Measurements from ENCODE around the gene FXR1. TPM values are rescaled to one million over a fixed set of nuclear protein-coding genes. Genes with fewer than 3 reads are reported as not detected.

Gene FXR1
- total RNA-seq, 4 donors from 2014 or later = 14.2 to 106 (median 58.9) TPM

DNA sequence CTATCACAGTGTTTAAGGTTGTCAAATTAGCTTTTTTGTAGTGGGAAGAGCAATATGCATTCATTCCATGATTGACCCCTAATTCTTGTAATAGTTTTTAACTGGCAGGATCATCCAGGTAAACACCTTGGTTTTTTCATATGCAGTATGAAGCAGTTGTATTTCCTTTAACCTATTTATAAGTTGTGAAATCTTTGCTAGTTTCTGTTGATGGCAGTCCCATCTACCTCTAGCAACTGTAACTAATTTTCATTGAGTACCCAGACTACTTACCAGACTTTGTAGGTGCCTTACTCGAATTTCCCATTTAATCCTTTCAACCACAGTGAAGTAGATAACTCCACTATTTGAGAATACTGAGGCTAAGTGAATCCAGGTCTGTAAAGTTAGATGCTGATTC is 6.1 kb downstream of the FXR1 start:
- Histone ChIP-seq H3K9me3 (no peaks in the 10 kb centered on the region), H3K4me3 (no peak overlapping the region), H3K27ac (no peak overlapping the region), H3K4me1 (peaks cover 7 to 60% (median 26%) of the 10 kb centered on the region in 4 donors), H3K27me3 (no peaks in the 10 kb centered on the region), H3K36me3 (no peaks in the 10 kb centered on the region)
- intact Hi-C loops (cut with DNase I; ENCODE audit: low total_unique reads) (no loop called here), in situ Hi-C loops (cut with MboI; ENCODE audit: low pct_ligation_motif_present in 1 of 4, low pct_unique_long_range_greater_than_20kb in 1 of 4, low sequenced_read_pairs in 3 of 4) (no loop called here)
- DNase-seq = no peak
- TF ChIP-seq POLR2AphosphoS5 (IDR thresholded peaks at IDR 0.05) = no peak
- WGBS, 2 donors (ENCODE audit: low coverage in 1 of 2) = 40 to 64% methylated on average over 1 of the region's 1 CpG

DNA sequence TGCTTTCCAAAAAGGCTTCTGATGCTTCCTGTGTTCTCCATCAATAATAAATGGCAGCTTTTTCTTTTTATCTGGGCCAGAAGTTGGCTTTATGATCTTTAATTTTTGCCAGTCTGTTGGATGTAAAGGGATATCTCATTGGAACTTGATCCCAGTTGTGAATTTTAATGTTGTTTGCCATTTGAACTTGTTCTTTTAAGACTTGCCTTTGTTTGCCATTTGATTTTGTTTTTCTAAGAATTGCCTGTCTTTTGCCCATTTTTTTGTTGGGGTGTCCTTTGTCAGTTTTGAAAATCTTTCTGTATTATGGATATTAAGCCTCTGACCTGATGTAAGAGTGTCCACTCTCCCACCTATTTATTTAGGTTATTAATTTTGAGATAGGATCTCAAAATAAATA is 9.8 kb downstream of the FXR1 start:
- no peak for DNase-seq
- H3K4me1 ChIP-seq = peaks cover 0 to 45% (median 10%) of the 10 kb centered on the region in 4 donors
- H3K36me3 ChIP-seq = no peaks in the 10 kb centered on the region
- H3K9me3 ChIP-seq = no peaks in the 10 kb centered on the region
- no peak overlapping the region for H3K4me3 ChIP-seq
- in situ Hi-C loops (cut with MboI; ENCODE audit: low pct_ligation_motif_present in 1 of 4, low pct_unique_long_range_greater_than_20kb in 1 of 4, low sequenced_read_pairs in 3 of 4) (no loop called here), intact Hi-C loops (cut with DNase I; ENCODE audit: low total_unique reads) (no loop called here)
- TF ChIP-seq POLR2AphosphoS5 (IDR thresholded peaks at IDR 0.05) (no peak), POLR2A (IDR thresholded peaks at IDR 0.05) (no peak), EP300 (IDR thresholded peaks at IDR 0.05; ENCODE audit: low read depth) (no peak), CTCF (IDR thresholded peaks at IDR 0.05) (no peak)
- no peaks in the 10 kb centered on the region for H3K27me3 ChIP-seq
- no peak overlapping the region for H3K27ac ChIP-seq

GRCh38 chr3:180923561-180923960 is 11.1 kb downstream of the FXR1 start:
- H3K4me3 ChIP-seq = no peak overlapping the region
- no peak for TF ChIP-seq POLR2AphosphoS5 (IDR thresholded peaks at IDR 0.05)
- in situ Hi-C loops (cut with MboI; ENCODE audit: low pct_ligation_motif_present in 1 of 4, low pct_unique_long_range_greater_than_20kb in 1 of 4, low sequenced_read_pairs in 3 of 4) = no loop called here
- intact Hi-C loops (cut with DNase I; ENCODE audit: low total_unique reads) = no loop called here
- no peaks in the 10 kb centered on the region for H3K9me3 ChIP-seq
- H3K27ac ChIP-seq = no peak overlapping the region
- peaks cover 0 to 48% (median 12%) of the 10 kb centered on the region in 4 donors for H3K4me1 ChIP-seq
- DNase-seq = no peak
- no peaks in the 10 kb centered on the region for H3K27me3 ChIP-seq
- no peaks in the 10 kb centered on the region for H3K36me3 ChIP-seq
- WGBS, 2 donors (ENCODE audit: low coverage in 1 of 2) = 94% methylated on average over 4 of the region's 4 CpGs; no CpG with 5 or more reads in 1 of the 2 donors

DNA sequence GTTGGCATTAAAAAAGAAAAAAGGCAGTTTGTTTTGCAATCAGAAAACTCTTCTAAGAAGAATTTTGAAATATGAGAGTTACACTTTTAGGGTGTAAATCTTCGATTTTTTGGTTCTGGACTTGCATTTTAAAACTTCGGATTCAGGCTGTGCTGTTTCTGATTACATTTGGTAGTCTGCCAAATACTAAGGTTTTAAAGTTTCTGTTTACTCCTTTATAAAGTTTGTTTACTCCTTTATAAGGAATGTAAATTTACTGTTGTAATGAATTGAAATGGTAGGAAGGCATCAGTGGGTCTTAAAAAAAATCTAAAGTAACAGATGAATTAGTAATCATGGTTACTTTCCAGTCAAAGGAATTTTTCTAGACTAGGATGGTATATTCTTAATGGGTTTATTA is 14.1 kb downstream of the FXR1 start:
- Histone ChIP-seq H3K27ac (no peak overlapping the region), H3K4me1 (peaks cover 0 to 38% (median 9%) of the 10 kb centered on the region in 4 donors), H3K36me3 (no peaks in the 10 kb centered on the region), H3K4me3 (no peak overlapping the region), H3K9me3 (no peaks in the 10 kb centered on the region), H3K27me3 (no peaks in the 10 kb centered on the region)
- 52 to 69% methylated on average over 2 of the region's 2 CpGs for WGBS, 2 donors (ENCODE audit: low coverage in 1 of 2)
- in situ Hi-C loops (cut with MboI; ENCODE audit: low pct_ligation_motif_present in 1 of 4, low pct_unique_long_range_greater_than_20kb in 1 of 4, low sequenced_read_pairs in 3 of 4) (no loop called here), intact Hi-C loops (cut with DNase I; ENCODE audit: low total_unique reads) (loop anchor here (5.0 kb wide), 1 partner anchor 1224 kb away; no protein-coding TSS in a partner anchor)
- TF ChIP-seq EP300 (IDR thresholded peaks at IDR 0.05; ENCODE audit: low read depth) (no peak), CTCF (IDR thresholded peaks at IDR 0.05) (no peak), POLR2A (IDR thresholded peaks at IDR 0.05) (no peak), POLR2AphosphoS5 (IDR thresholded peaks at IDR 0.05) (no peak)
- no peak for DNase-seq

GRCh38 chr3:180929376-180929775 is 16.9 kb downstream of the FXR1 start:
- Histone ChIP-seq H3K36me3 (no peaks in the 10 kb centered on the region), H3K9me3 (no peaks in the 10 kb centered on the region), H3K27me3 (no peaks in the 10 kb centered on the region), H3K4me1 (peaks cover 0 to 38% (median 11%) of the 10 kb centered on the region in 4 donors), H3K4me3 (no peak overlapping the region), H3K27ac (no peak overlapping the region)
- in situ Hi-C loops (cut with MboI; ENCODE audit: low pct_ligation_motif_present in 1 of 4, low pct_unique_long_range_greater_than_20kb in 1 of 4, low sequenced_read_pairs in 3 of 4) = no loop called here
- no peak for DNase-seq
- 90% methylated on average over 5 of the region's 5 CpGs for WGBS, 2 donors (ENCODE audit: low coverage in 1 of 2)
- intact Hi-C loops (cut with DNase I; ENCODE audit: low total_unique reads) = loop anchor here (5.0 kb wide), 1 partner anchor 1227 kb away; no protein-coding TSS in a partner anchor
- TF ChIP-seq EP300 (IDR thresholded peaks at IDR 0.05; ENCODE audit: low read depth) (no peak), CTCF (IDR thresholded peaks at IDR 0.05) (no peak)
